Tibial nerve (tissue), 4 donors: ENCODE measurements around the gene ITPK1.

Source experiments
- CTCF ChIP-seq, 5 experiments: fragments of 200-600 bp in 3 of 5; fragments of 450-650 bp in 2 of 5; sonication (generic) in 3 of 5; IDR thresholded peaks; one replicate each; pipeline ENCODE4 v1.5.1; 2016 to 2019; ENCODE audit warnings: antibody characterized with exemption in 5 of 5, mild to moderate bottlenecking in 3 of 5, moderate library complexity in 2 of 5
- EP300 ChIP-seq, 2 donors: sonication (generic); formaldehyde crosslinking; IDR thresholded peaks; one replicate each; pipeline ENCODE4 v1.6.1; 2017; ENCODE audit warnings: antibody characterized with exemption in 2 of 2, mild to moderate bottlenecking in 1 of 2
- POLR2A ChIP-seq, 2 donors: fragments of 450-650 bp; IDR thresholded peaks; one replicate each; pipeline ENCODE4 v1.6.1; 2017; ENCODE audit warnings: antibody characterized with exemption in 2 of 2, mild to moderate bottlenecking in 2 of 2, moderate library complexity in 2 of 2

- TF ChIP-seq CTCF (IDR thresholded peaks at IDR 0.05): no peak
- no peak for TF ChIP-seq EP300 (IDR thresholded peaks at IDR 0.05)
- no peak for TF ChIP-seq POLR2A (IDR thresholded peaks at IDR 0.05)
These were observed 167.1 kb downstream of the ITPK1 start for GRCh38 chr14:92948647-92949046.
